IMR-90 (cell line): Measurements from ENCODE around the gene APPL2.

ENCODE experiments used
- CTCF ChIP-seq: conservative IDR thresholded peaks from 2 replicates; pipeline ENCODE4 v1.5.1; 2012; ENCODE audit warnings: mild to moderate bottlenecking, low read depth, low read length, improper control_type of control experiment
- MAFK ChIP-seq: IDR thresholded peaks from 2 replicates; pipeline ENCODE4 v1.6.1; 2012; ENCODE audit warnings: low read depth, low read length, improper control_type of control experiment
- MAZ ChIP-seq: IDR thresholded peaks from 2 replicates; pipeline ENCODE4 v1.6.1; 2012; ENCODE audit warnings: low read depth, mild to moderate bottlenecking, low read length, improper control_type of control experiment, moderate library complexity, borderline replicate concordance
- MXI1 ChIP-seq: IDR thresholded peaks from 2 replicates; pipeline ENCODE4 v1.6.1; 2012; ENCODE audit warnings: low read depth, mild to moderate bottlenecking, low read length, moderate library complexity, borderline replicate concordance
- POLR2A ChIP-seq: IDR thresholded peaks from 2 replicates; pipeline ENCODE4 v1.6.1; 2012; ENCODE audit warnings: mild to moderate bottlenecking, low read depth, low read length
- SMC3 ChIP-seq: fragments of 150-350 bp; IDR thresholded peaks from 2 replicates; pipeline ENCODE4 v1.6.1; 2016; ENCODE audit warnings: low read depth, mild to moderate bottlenecking, antibody characterized with exemption, low read length, moderate library complexity
- USF2 ChIP-seq: fragments of 150-350 bp; IDR thresholded peaks from 2 replicates; pipeline ENCODE4 v1.6.1; 2017; ENCODE audit warnings: mild to moderate bottlenecking, antibody characterized with exemption, low read length, low read depth

GRCh38 chr12:105175397-105175990, 60.5 kb downstream of the APPL2 start:
- TF ChIP-seq CTCF: no peak
- TF ChIP-seq MXI1: no peak
- no peak for TF ChIP-seq SMC3
- no peak for TF ChIP-seq POLR2A
- no peak for TF ChIP-seq USF2
- no peak for TF ChIP-seq MAFK
- no peak for TF ChIP-seq MAZ
